CD4-positive, alpha-beta memory T cell (primary cell): ENCODE data around the gene BIRC3. TPM values are rescaled to one million over a fixed set of nuclear protein-coding genes. Genes with fewer than 3 reads are reported as not detected.
A peak's percentile ranks its signal among the peaks of the same experiment; 100 is the strongest.
"Not testable (repeated sequence)": the region's sequence is repeated elsewhere in the genome, so short reads cannot be mapped to it uniquely, and the experiment has no call there.

Source experiments
- CTCF ChIA-PET: fragments of 350-600 bp; sonication (Branson Sonifier 250); formaldehyde crosslinking; loops from one replicate; lab custom pipeline; 2021; ENCODE audit warnings: inconsistent platforms; ENCODE audit not compliant: partially characterized antibody; lab: Charles Lee
- POLR2A ChIA-PET: fragments of 350-600 bp; sonication (Branson Sonifier 250); formaldehyde crosslinking; loops from one replicate; lab custom pipeline; 2021; ENCODE audit not compliant: partially characterized antibody; lab: Charles Lee
- DNase-seq, 5 donors: peaks; one replicate each; pipeline versions ENCODE4 v3.0.0 to v3.0.0-alpha.2; 2020 to 2022; ENCODE audit warnings: mixed read lengths in 1 of 5
- H3K27ac ChIP-seq: one replicate; pipeline ENCODE4 v1.7.0; 2013; ENCODE audit warnings: low read depth, low read length
- H3K27me3 ChIP-seq: 2 replicates; pipeline ENCODE4 v1.7.0; 2013; ENCODE audit warnings: mild to moderate bottlenecking, low read length, moderate library complexity; ENCODE audit not compliant: insufficient read depth
- H3K36me3 ChIP-seq: 2 replicates; pipeline ENCODE4 v1.7.0; 2013; ENCODE audit warnings: mild to moderate bottlenecking, low read length, moderate library complexity; ENCODE audit not compliant: insufficient read depth
- H3K4me1 ChIP-seq: 2 replicates; pipeline ENCODE4 v1.7.0; 2013; ENCODE audit warnings: mild to moderate bottlenecking, low read length, moderate library complexity; ENCODE audit not compliant: insufficient read depth
- H3K4me3 ChIP-seq, 2 donors: one replicate each; pipeline ENCODE4 v1.7.0; 2013; ENCODE audit warnings: low read length in 2 of 2, mild to moderate bottlenecking in 1 of 2
- H3K9me3 ChIP-seq, 2 donors: one replicate each; pipeline ENCODE4 v1.7.0; 2013; ENCODE audit warnings: low read length in 2 of 2, control low read depth in 1 of 2; ENCODE audit not compliant: control insufficient read depth in 1 of 2
- H3K27ac Mint-ChIP-seq, 7 donors: one replicate each; pipeline ENCODE4 v1.8.0; 2020 to 2021; ENCODE audit warnings: mixed read lengths in 7 of 7, mild to moderate bottlenecking in 6 of 7, inconsistent platforms in 3 of 7, moderate library complexity in 3 of 7
- H3K27me3 Mint-ChIP-seq, 2 donors: one replicate each; pipeline ENCODE4 v1.8.0; 2020 to 2021; ENCODE audit warnings: mixed read lengths in 2 of 2
- H3K36me3 Mint-ChIP-seq, 2 donors: one replicate each; pipeline ENCODE4 v1.8.0; 2020 to 2021; ENCODE audit warnings: mixed read lengths in 2 of 2, inconsistent platforms in 1 of 2, mild to moderate bottlenecking in 1 of 2
- H3K4me1 Mint-ChIP-seq, 4 donors: one replicate each; pipeline ENCODE4 v1.8.0; 2020 to 2021; ENCODE audit warnings: mixed read lengths in 4 of 4, mild to moderate bottlenecking in 1 of 4
- H3K4me3 Mint-ChIP-seq, 8 donors: one replicate each; pipeline ENCODE4 v1.8.0; 2020 to 2021; ENCODE audit warnings: mixed read lengths in 8 of 8, mild to moderate bottlenecking in 7 of 8, moderate library complexity in 6 of 8, inconsistent platforms in 3 of 8
- H3K9me3 Mint-ChIP-seq, 8 donors: one replicate each; pipeline ENCODE4 v1.8.0; 2020 to 2021; ENCODE audit warnings: mixed read lengths in 8 of 8, mild to moderate bottlenecking in 5 of 8, inconsistent platforms in 3 of 8, moderate library complexity in 1 of 8
- intact Hi-C: fragments of 100-400 bp; cut with micrococcal nuclease; formaldehyde crosslinking; loops from one replicate; pipeline ENCODE4 v1.15.1; 2023
- polyA plus RNA-seq, 2 donors: library from polyadenylated mRNA; unstranded; fragments of 300-500 nt; fragmentation: Illumina TruSeq; gene quantifications; one replicate each; pipeline ENCODE4 v1.2.3, GENCODE V29; 2021
- total RNA-seq, 2 experiments: library from RNA; stranded (reverse); gene quantifications; one replicate each; pipeline ENCODE4 v1.2.3, GENCODE V29; 2021

BIRC3 gene
- total and polyA plus RNA-seq, 4 experiments from 2014 or later: 82.5 to 198 (median 142) TPM

- H3K4me1 Mint-ChIP-seq: peaks cover 35 to 61% (median 48%) of the 10 kb centered on the region in 4 donors
- Histone ChIP-seq H3K27ac (no peak overlapping the region), H3K4me1 (peaks cover 82% of the 10 kb centered on the region), H3K9me3 (no peaks in the 10 kb centered on the region), H3K36me3 (peaks cover 48% of the 10 kb centered on the region), H3K4me3 (no peak overlapping the region), H3K27me3 (no peaks in the 10 kb centered on the region)
- no peaks in the 10 kb centered on the region for H3K27me3 Mint-ChIP-seq
- H3K9me3 Mint-ChIP-seq: no peaks in the 10 kb centered on the region
- peak overlapping the region in 5 of 7 donors; percentile 36 to 81 (median 73) for H3K27ac Mint-ChIP-seq
- H3K36me3 Mint-ChIP-seq: peaks cover 67 to 73% of the 10 kb centered on the region in 2 donors
- ChIA-PET POLR2A (interaction anchor here (0.6 to 2.1 kb wide), 4 partner anchors 9 to 31 kb away, joined by 3 to 7 read pairs (median 3); no protein-coding TSS in a partner anchor), CTCF (interaction anchor here (1.0 to 1.4 kb wide), 6 partner anchors 11 to 37 kb away, joined by 3 to 10 read pairs (median 5); no protein-coding TSS in a partner anchor)
- intact Hi-C loops: no loop called here
- H3K4me3 Mint-ChIP-seq: peak overlapping the region in 3 of 8 donors; percentile 29 to 44 (median 34)
- DNase-seq: no peak
These were observed 7.8 kb downstream of the BIRC3 start for GRCh38 chr11:102325088-102325487.

DNA sequence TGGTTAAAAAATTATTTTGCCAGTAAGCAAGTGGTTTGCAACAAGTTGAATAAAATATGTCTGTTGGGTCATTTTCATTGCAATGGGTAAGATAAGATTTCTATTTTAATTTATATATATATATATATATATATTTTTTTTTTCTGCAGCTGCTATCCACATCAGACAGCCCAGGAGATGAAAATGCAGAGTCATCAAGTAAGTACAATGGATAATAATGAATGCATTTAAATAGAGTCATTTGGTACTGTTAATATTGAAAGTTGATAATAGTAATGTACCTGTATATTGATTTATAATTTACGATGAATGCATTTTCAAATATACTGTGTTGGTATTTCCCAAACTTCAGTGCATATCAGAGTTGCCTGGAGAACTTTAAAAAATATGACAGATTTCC, 11.5 kb downstream of the BIRC3 start:
- H3K4me1 Mint-ChIP-seq: peaks cover 28 to 49% (median 37%) of the 10 kb centered on the region in 4 donors
- H3K4me3 ChIP-seq: no peak overlapping the region
- peaks cover 78% of the 10 kb centered on the region for H3K36me3 ChIP-seq
- H3K9me3 Mint-ChIP-seq: no peaks in the 10 kb centered on the region
- ChIA-PET CTCF (interaction anchor here (1.5 kb wide), 1 partner anchor 62 kb away, joined by 4 read pairs; no protein-coding TSS in a partner anchor), POLR2A (no interaction called here)
- no peaks in the 10 kb centered on the region for H3K9me3 ChIP-seq
- H3K27ac Mint-ChIP-seq: peak overlapping the region in 4 of 7 donors; percentile 17 to 88 (median 53)
- no peaks in the 10 kb centered on the region for H3K27me3 Mint-ChIP-seq
- intact Hi-C loops: no loop called here
- H3K27ac ChIP-seq: no peak overlapping the region
- H3K4me3 Mint-ChIP-seq: no peak overlapping the region
- H3K27me3 ChIP-seq: no peaks in the 10 kb centered on the region
- H3K4me1 ChIP-seq: peaks cover 71% of the 10 kb centered on the region
- no peak for DNase-seq
- H3K36me3 Mint-ChIP-seq: peaks cover 74% of the 10 kb centered on the region in 2 donors

- Histone ChIP-seq H3K27ac (no peak overlapping the region), H3K9me3 (no peaks in the 10 kb centered on the region), H3K4me1 (peaks cover 57% of the 10 kb centered on the region), H3K4me3 (no peak overlapping the region), H3K27me3 (no peaks in the 10 kb centered on the region), H3K36me3 (peaks cover 74% of the 10 kb centered on the region)
- POLR2A ChIA-PET: no interaction called here
- Mint-ChIP-seq H3K36me3 (peaks cover 68 to 69% of the 10 kb centered on the region in 2 donors), H3K27ac (peak overlapping the region in 5 of 7 donors; percentile 2 to 83 (median 72)), H3K27me3 (no peaks in the 10 kb centered on the region), H3K4me1 (peaks cover 18 to 35% (median 26%) of the 10 kb centered on the region in 4 donors), H3K9me3 (no peaks in the 10 kb centered on the region), H3K4me3 (peak overlapping the region in 1 of 8 donors; percentile 15)
- CTCF ChIA-PET: interaction anchor here (1.5 kb wide), 1 partner anchor 60 kb away, joined by 4 read pairs; no protein-coding TSS in a partner anchor
- DNase-seq: no peak
- intact Hi-C loops: no loop called here
These were observed 12.9 kb downstream of the BIRC3 start for GRCh38 chr11:102330231-102330630.

DNA sequence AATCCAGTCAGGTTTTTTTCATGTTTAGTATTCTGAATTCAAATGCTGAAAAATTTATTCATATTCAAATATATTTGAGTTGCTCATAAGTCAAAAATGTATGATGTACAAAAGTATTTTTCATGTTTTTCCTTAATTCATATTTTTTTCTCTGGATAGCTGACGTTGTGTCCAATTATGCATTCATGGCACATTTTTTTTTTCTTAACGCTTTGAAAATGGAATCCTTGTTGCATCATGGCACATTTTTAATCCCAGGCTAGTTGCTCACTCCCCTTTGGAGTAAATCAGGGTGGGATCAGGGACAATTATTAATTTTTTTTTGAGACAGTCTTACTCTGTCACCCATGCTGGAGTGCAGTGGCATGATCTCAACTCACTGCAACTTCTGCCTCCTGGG, 14.1 kb downstream of the BIRC3 start:
- Histone ChIP-seq H3K27ac (no peak overlapping the region), H3K27me3 (no peaks in the 10 kb centered on the region), H3K9me3 (no peaks in the 10 kb centered on the region), H3K4me1 (peaks cover 48% of the 10 kb centered on the region), H3K36me3 (peaks cover 72% of the 10 kb centered on the region), H3K4me3 (no peak overlapping the region)
- no peaks in the 10 kb centered on the region for H3K27me3 Mint-ChIP-seq
- peak overlapping the region in 1 of 7 donors; percentile 61 for H3K27ac Mint-ChIP-seq
- DNase-seq: no peak
- H3K36me3 Mint-ChIP-seq: peaks cover 64 to 67% of the 10 kb centered on the region in 2 donors
- intact Hi-C loops: no loop called here
- H3K4me3 Mint-ChIP-seq: no peak overlapping the region
- peaks cover 15 to 30% (median 22%) of the 10 kb centered on the region in 4 donors for H3K4me1 Mint-ChIP-seq
- POLR2A ChIA-PET: interaction anchor here (0.6 to 1.2 kb wide), 2 partner anchors 9 to 13 kb away, joined by 3 read pairs; no protein-coding TSS in a partner anchor
- CTCF ChIA-PET: interaction anchor here (1.5 to 6.2 kb wide), 3 partner anchors 10 to 282 kb away, joined by 3 to 31 read pairs (median 11); no protein-coding TSS in a partner anchor
- no peaks in the 10 kb centered on the region for H3K9me3 Mint-ChIP-seq

- peaks cover 73% of the 10 kb centered on the region for H3K36me3 ChIP-seq
- peak overlapping the region; percentile 23 for H3K27ac ChIP-seq
- peak overlapping the region in 6 of 7 donors; percentile 26 to 89 (median 57) for H3K27ac Mint-ChIP-seq
- H3K9me3 Mint-ChIP-seq: no peaks in the 10 kb centered on the region
- H3K36me3 Mint-ChIP-seq: peaks cover 62 to 68% of the 10 kb centered on the region in 2 donors
- POLR2A ChIA-PET: interaction anchor here (1.1 to 1.2 kb wide), 2 partner anchors 14 to 38 kb away, joined by 3 read pairs; no protein-coding TSS in a partner anchor
- no peaks in the 10 kb centered on the region for H3K27me3 Mint-ChIP-seq
- H3K4me3 ChIP-seq: no peak overlapping the region
- DNase-seq: no peak
- H3K27me3 ChIP-seq: no peaks in the 10 kb centered on the region
- H3K4me3 Mint-ChIP-seq: no peak overlapping the region
- peaks cover 15 to 24% (median 18%) of the 10 kb centered on the region in 4 donors for H3K4me1 Mint-ChIP-seq
- intact Hi-C loops: no loop called here
- peaks cover 36% of the 10 kb centered on the region for H3K4me1 ChIP-seq
- H3K9me3 ChIP-seq: no peaks in the 10 kb centered on the region
- CTCF ChIA-PET: interaction anchor here (1.1 to 6.2 kb wide), 6 partner anchors 9 to 280 kb away, joined by 3 to 31 read pairs (median 8); no protein-coding TSS in a partner anchor
These were observed 15.3 kb downstream of the BIRC3 start for GRCh38 chr11:102332611-102332994.

DNA sequence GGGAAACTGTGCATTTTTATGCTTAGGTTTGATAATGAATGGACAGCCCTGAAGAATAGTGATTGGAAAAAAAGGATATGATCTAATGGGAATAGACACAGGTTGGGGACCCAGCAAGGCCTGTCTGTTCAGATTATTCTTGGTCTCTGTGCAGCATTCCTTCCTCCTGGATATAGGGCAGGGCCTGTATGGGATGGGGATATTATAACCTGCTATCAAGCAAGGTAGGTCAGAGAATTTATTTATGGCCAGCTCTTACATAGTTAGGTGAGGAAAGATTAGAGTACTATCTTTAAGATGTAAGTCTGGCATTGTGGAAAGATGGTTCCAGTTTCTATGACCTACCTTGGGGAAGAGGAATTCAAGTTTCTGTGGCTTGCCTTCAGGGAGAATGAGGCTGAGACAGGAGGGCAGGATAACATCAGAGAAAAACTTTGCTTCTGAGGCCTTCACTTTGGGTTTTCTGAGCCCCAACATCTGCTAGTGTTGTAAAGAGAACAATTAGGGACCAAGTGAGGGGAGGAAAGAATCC, 21.3 kb downstream of the BIRC3 start:
- POLR2A ChIA-PET: interaction anchor here (1.3 kb wide), 1 partner anchor 15 kb away, joined by 3 read pairs; no protein-coding TSS in a partner anchor
- Histone ChIP-seq H3K4me3 (no peak overlapping the region), H3K9me3 (no peaks in the 10 kb centered on the region), H3K36me3 (peaks cover 32% of the 10 kb centered on the region), H3K4me1 (peaks cover 5% of the 10 kb centered on the region), H3K27me3 (no peaks in the 10 kb centered on the region), H3K27ac (no peak overlapping the region)
- CTCF ChIA-PET: interaction anchor here (1.0 to 2.3 kb wide), 4 partner anchors 12 to 327 kb away, joined by 3 to 12 read pairs (median 6); no protein-coding TSS in a partner anchor
- Mint-ChIP-seq H3K27me3 (no peaks in the 10 kb centered on the region), H3K27ac (peak overlapping the region; percentile 1 to 76 (median 43)), H3K9me3 (no peaks in the 10 kb centered on the region), H3K4me1 (peaks cover 11 to 15% (median 12%) of the 10 kb centered on the region in 4 donors), H3K4me3 (no peak overlapping the region), H3K36me3 (peaks cover 21 to 33% of the 10 kb centered on the region in 2 donors)
- no peak for DNase-seq
- intact Hi-C loops: no loop called here

GRCh38 chr11:102341311-102341710, 24.0 kb downstream of the BIRC3 start:
- not testable (repeated sequence) for H3K27me3 Mint-ChIP-seq
- H3K27ac ChIP-seq: peak overlapping the region; percentile 1

More at GRCh38 chr11:102341311-102341710, 24.0 kb downstream of the BIRC3 start:
- intact Hi-C loops: loop anchor here (1.0 to 10.0 kb wide), 6 partner anchors 47 to 427 kb away; partner anchors contain the start of genes ANGPTL5 and CEP126
- H3K27me3 ChIP-seq, H3K9me3 ChIP-seq, H3K4me3 Mint-ChIP-seq, H3K4me3 ChIP-seq, H3K9me3 Mint-ChIP-seq, DNase-seq: not testable (repeated sequence)
- Histone ChIP-seq H3K36me3 (peaks cover 21% of the 10 kb centered on the region), H3K4me1 (peaks cover 13% of the 10 kb centered on the region)
- POLR2A ChIA-PET: interaction anchor here (0.9 to 2.8 kb wide), 13 partner anchors 9 to 272 kb away, joined by 3 to 16 read pairs (median 6); no protein-coding TSS in a partner anchor
- CTCF ChIA-PET: interaction anchor here (0.5 to 6.3 kb wide), 40 partner anchors 7 to 600 kb away, joined by 3 to 89 read pairs (median 8); partner anchors contain the start of gene BIRC3
- Mint-ChIP-seq H3K36me3 (peaks cover 15 to 25% of the 10 kb centered on the region in 2 donors), H3K4me1 (peaks cover 19 to 23% (median 20%) of the 10 kb centered on the region in 4 donors), H3K27ac (peak overlapping the region in 4 of 7 donors; percentile 43 to 93 (median 70))
